Measurements from ENCODE around the gene THSD7B. TPM values are rescaled to one million over a fixed set of nuclear protein-coding genes. Genes with fewer than 3 reads are reported as not detected.

The THSD7B gene
- total and polyA plus RNA-seq, 9 of the 15 experiments (the other 6 are each of a cell fraction or from before 2014, with no cell fraction given), result not detected

DNA sequence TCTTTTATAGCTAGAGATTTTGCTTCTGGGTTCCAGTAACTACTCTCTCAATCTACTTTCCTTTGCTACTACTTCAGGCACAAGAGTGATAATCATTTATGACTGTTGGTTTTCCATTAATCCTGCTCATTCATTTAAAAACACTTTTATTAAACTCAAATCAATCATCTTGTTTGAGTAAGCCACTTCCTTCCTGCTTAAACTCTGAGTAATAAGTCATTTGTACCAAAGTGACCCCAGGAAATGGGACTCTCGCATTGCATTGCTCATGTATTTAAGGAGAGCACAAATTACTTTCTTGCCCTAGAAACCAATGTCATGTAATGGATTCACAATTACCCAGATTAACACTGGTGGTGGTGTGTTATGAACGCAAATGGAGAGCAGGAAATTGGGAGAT, 928.2 kb downstream of the THSD7B start:
- intact Hi-C loops (cut with micrococcal nuclease) (no loop called here), in situ Hi-C loops (cut with MboI) (no loop called here)
- no peaks in the 10 kb centered on the region for H3K9me1 ChIP-seq (ENCODE audit: control insufficient read depth, insufficient read depth, low read length)
- no peak overlapping the region for H3K4me2 ChIP-seq (ENCODE audit: insufficient read depth, low read length)
- ATAC-seq (no peak), DNase-seq (ENCODE audit: extremely low read depth in 1 of 4, low spot score in 3 of 4) (no peak), FAIRE-seq (no peak)
- no peak overlapping the region for H2AFZ ChIP-seq (ENCODE audit: low read depth, low read length)
- H3K27me3 ChIP-seq (ENCODE audit: control insufficient read depth in 2 of 2, insufficient read depth in 2 of 2, low read length in 2 of 2), result no peaks in the 10 kb centered on the region
- no peak for TF ChIP-seq ZNF23 (CRISPR knock-in tag; IDR thresholded peaks at IDR 0.05)
- no peak for TF ChIP-seq RBBP5 (IDR thresholded peaks at IDR 0.05; ENCODE audit: borderline replicate concordance, insufficient read depth, low read length, poor library complexity, severe bottlenecking)
- TF ChIP-seq TFAM (CRISPR knock-in tag; conservative IDR thresholded peaks at IDR 0.05), result no peak
- ChIA-PET CTCF (ENCODE audit: low intra/inter-chr PET ratio) (no interaction called here), POLR2A (no interaction called here)
- no TSS peak for BruUV-seq (replicated peaks)
- no peaks in the 10 kb centered on the region for H3K9me3 ChIP-seq (replicated peaks; ENCODE audit: control insufficient read depth, insufficient read depth, low read depth, low read length)
- no peak overlapping the region for H3K9ac ChIP-seq (ENCODE audit: insufficient read depth in 1 of 2, low read depth in 2 of 2, low read length in 2 of 2)
- no peak overlapping the region for H3K27ac ChIP-seq (ENCODE audit: extremely low read depth, low read depth, low read length)
- no peak overlapping the region for H3K4me3 ChIP-seq
- H3K4me1 ChIP-seq (replicated peaks in 1 of 2; ENCODE audit: control insufficient read depth in 2 of 2, insufficient read depth in 2 of 2, low read length in 2 of 2), result no peaks in the 10 kb centered on the region
- no peaks in the 10 kb centered on the region for H3K79me2 ChIP-seq (ENCODE audit: control insufficient read depth, insufficient read depth, low read length)
- H4K20me1 ChIP-seq (replicated peaks; ENCODE audit: control insufficient read depth, insufficient read depth, low read length), result no peaks in the 10 kb centered on the region
- H3K36me3 ChIP-seq (ENCODE audit: control insufficient read depth, insufficient read depth, low read length), result no peaks in the 10 kb centered on the region
- WGBS (ENCODE audit: insufficient coverage, low coverage, missing lambda C conversion rate), result 0% methylated on average over 2 of the region's 2 CpGs

DNA sequence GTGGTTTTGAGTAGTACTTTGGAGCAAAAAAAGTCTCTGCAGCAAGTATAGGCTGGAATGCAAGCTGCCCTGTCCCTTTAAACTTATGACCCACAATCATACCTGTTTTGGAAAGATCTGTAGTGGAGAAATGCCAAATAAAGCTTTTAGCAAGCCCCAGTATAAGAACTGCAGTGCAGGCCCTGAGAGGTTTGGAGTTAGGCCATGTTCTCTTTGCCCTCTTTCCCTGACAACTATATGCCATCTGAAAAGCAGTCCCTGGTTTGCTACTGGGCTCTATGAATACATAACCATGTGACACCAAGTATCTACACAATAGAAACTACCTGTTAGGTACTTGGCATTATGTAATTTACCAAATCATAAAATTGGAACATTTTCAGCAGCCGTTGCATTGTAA, 931.6 kb downstream of the THSD7B start:
- POLR2A ChIA-PET, result no interaction called here
- Histone ChIP-seq H3K27me3 (ENCODE audit: control insufficient read depth in 2 of 2, insufficient read depth in 2 of 2, low read length in 2 of 2) (no peaks in the 10 kb centered on the region), H3K4me1 (replicated peaks in 1 of 2; ENCODE audit: control insufficient read depth in 2 of 2, insufficient read depth in 2 of 2, low read length in 2 of 2) (no peaks in the 10 kb centered on the region), H3K4me3 (no peak overlapping the region), H3K9ac (ENCODE audit: insufficient read depth in 1 of 2, low read depth in 2 of 2, low read length in 2 of 2) (no peak overlapping the region), H3K27ac (ENCODE audit: extremely low read depth, low read depth, low read length) (no peak overlapping the region), H2AFZ (ENCODE audit: low read depth, low read length) (no peak overlapping the region), H3K79me2 (ENCODE audit: control insufficient read depth, insufficient read depth, low read length) (no peaks in the 10 kb centered on the region), H3K4me2 (ENCODE audit: insufficient read depth, low read length) (no peak overlapping the region), H3K36me3 (ENCODE audit: control insufficient read depth, insufficient read depth, low read length) (no peaks in the 10 kb centered on the region), H3K9me1 (ENCODE audit: control insufficient read depth, insufficient read depth, low read length) (no peaks in the 10 kb centered on the region), H3K9me3 (replicated peaks; ENCODE audit: control insufficient read depth, insufficient read depth, low read depth, low read length) (no peaks in the 10 kb centered on the region), H4K20me1 (replicated peaks; ENCODE audit: control insufficient read depth, insufficient read depth, low read length) (no peaks in the 10 kb centered on the region)
- BruUV-seq (replicated peaks), result no TSS peak
- no peak for DNase-seq (ENCODE audit: extremely low read depth in 1 of 4, low spot score in 3 of 4)
- ATAC-seq, result no peak
- 0% methylated on average over 1 of the region's 1 CpG for WGBS (ENCODE audit: insufficient coverage, low coverage, missing lambda C conversion rate)
- in situ Hi-C loops (cut with MboI), result no loop called here
- CTCF ChIA-PET (ENCODE audit: low intra/inter-chr PET ratio), result no interaction called here
- no peak for FAIRE-seq
- intact Hi-C loops (cut with micrococcal nuclease), result no loop called here
- no peak for TF ChIP-seq ZNF589 (CRISPR knock-in tag; IDR thresholded peaks at IDR 0.05; ENCODE audit: low read depth)
- no peak for TF ChIP-seq DMBX1 (CRISPR knock-in tag; IDR thresholded peaks at IDR 0.05; ENCODE audit: borderline replicate concordance)
- TF ChIP-seq C11orf30 (IDR thresholded peaks at IDR 0.05; ENCODE audit: low read depth), result no peak
- no peak for TF ChIP-seq SMC3 (conservative IDR thresholded peaks at IDR 0.05; ENCODE audit: insufficient read depth, low read depth, low read length)
- no peak for TF ChIP-seq ZNF408 (CRISPR knock-in tag; IDR thresholded peaks at IDR 0.05; ENCODE audit: low read depth)
- no peak for TF ChIP-seq KAT7 (CRISPR knock-in tag; IDR thresholded peaks at IDR 0.05; ENCODE audit: borderline replicate concordance)
- no peak for TF ChIP-seq CHD1 (IDR thresholded peaks at IDR 0.05; ENCODE audit: low read length)
- no peak for TF ChIP-seq FOXJ2 (tag; IDR thresholded peaks at IDR 0.05)
- TF ChIP-seq, protein P1, sequence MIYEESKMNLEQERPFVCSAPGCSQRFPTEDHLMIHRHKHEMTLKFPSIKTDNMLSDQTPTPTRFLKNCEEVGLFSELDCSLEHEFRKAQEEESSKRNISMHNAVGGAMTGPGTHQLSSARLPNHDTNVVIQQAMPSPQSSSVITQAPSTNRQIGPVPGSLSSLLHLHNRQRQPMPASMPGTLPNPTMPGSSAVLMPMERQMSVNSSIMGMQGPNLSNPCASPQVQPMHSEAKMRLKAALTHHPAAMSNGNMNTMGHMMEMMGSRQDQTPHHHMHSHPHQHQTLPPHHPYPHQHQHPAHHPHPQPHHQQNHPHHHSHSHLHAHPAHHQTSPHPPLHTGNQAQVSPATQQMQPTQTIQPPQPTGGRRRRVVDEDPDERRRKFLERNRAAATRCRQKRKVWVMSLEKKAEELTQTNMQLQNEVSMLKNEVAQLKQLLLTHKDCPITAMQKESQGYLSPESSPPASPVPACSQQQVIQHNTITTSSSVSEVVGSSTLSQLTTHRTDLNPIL (CRISPR knock-in tag; IDR thresholded peaks at IDR 0.05), result no peak
- TF ChIP-seq, protein P2, sequence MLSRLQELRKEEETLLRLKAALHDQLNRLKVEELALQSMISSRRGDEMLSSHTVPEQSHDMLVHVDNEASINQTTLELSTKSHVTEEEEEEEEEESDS (CRISPR knock-in tag; IDR thresholded peaks at IDR 0.05), result no peak
- TF ChIP-seq RBM25 (IDR thresholded peaks at IDR 0.05; ENCODE audit: low read depth, low read length, severe bottlenecking), result no peak
- TF ChIP-seq, protein P3, sequence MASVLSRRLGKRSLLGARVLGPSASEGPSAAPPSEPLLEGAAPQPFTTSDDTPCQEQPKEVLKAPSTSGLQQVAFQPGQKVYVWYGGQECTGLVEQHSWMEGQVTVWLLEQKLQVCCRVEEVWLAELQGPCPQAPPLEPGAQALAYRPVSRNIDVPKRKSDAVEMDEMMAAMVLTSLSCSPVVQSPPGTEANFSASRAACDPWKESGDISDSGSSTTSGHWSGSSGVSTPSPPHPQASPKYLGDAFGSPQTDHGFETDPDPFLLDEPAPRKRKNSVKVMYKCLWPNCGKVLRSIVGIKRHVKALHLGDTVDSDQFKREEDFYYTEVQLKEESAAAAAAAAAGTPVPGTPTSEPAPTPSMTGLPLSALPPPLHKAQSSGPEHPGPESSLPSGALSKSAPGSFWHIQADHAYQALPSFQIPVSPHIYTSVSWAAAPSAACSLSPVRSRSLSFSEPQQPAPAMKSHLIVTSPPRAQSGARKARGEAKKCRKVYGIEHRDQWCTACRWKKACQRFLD (CRISPR knock-in tag; IDR thresholded peaks at IDR 0.05), result no peak

Measured in K562 (cell line).